Testis (tissue), 3 donors: ENCODE results near the gene GSTA5. TPM values are rescaled to one million over a fixed set of nuclear protein-coding genes. Genes with fewer than 3 reads are reported as not detected.
"Not testable (repeated sequence)": the region's sequence is repeated elsewhere in the genome, so short reads cannot be mapped to it uniquely, and the experiment has no call there.

Experiments used
- DNase-seq: peaks from one replicate; pipeline ENCODE4 v3.0.0-alpha.2; 2019
- H3K27ac ChIP-seq, 2 donors: fragments of 200-600 bp; sonication (generic); one replicate each; pipeline ENCODE4 v1.5.1; 2019
- H3K27me3 ChIP-seq: fragments of 200-600 bp; sonication (generic); one replicate; pipeline ENCODE4 v1.5.1; 2019
- H3K36me3 ChIP-seq: fragments of 200-600 bp; sonication (generic); one replicate; pipeline ENCODE4 v1.5.1; 2017; ENCODE audit warnings: low read depth; ENCODE audit errors: missing control alignments
- H3K4me1 ChIP-seq: fragments of 200-600 bp; sonication (generic); one replicate; pipeline ENCODE4 v1.5.1; 2019
- H3K4me3 ChIP-seq, 2 donors: fragments of 200-600 bp; sonication (generic); one replicate each; pipeline ENCODE4 v1.5.1; 2017 to 2019
- H3K9me3 ChIP-seq: fragments of 200-600 bp; sonication (generic); one replicate; pipeline ENCODE4 v1.5.1; 2017
- POLR2A ChIP-seq: fragments of 450-650 bp; IDR thresholded peaks from one replicate; pipeline ENCODE4 v1.6.1; 2017; ENCODE audit warnings: antibody characterized with exemption, mild to moderate bottlenecking, moderate library complexity
- WGBS, 2 donors: methylation state at CpG; one replicate each; pipeline ENCODE4 v1.1.5; 2018; 5-methylcytosine and 5-hydroxymethylcytosine counted together
- intact Hi-C: fragments of 100-400 bp; cut with DNase I; formaldehyde crosslinking; loops from one replicate; pipeline ENCODE4 v1.15.1; 2023; ENCODE audit warnings: low total_unique reads
- polyA plus RNA-seq: library from polyadenylated mRNA; stranded (reverse); fragments of 350-450 nt; fragmentation: Illumina TruSeq; extraction: RNeasy Lipid Tissue Mini Kit (QIAGEN cat#74804); gene quantifications from one replicate; pipeline ENCODE4 v1.2.3, GENCODE V29; 2014; ENCODE audit warnings: low read depth, low replicate concordance; ENCODE audit not compliant: insufficient read depth
- total RNA-seq, 2 donors: library from RNA; depleted of rRNA; stranded (reverse); fragments of >200 nt; gene quantifications; one replicate each; pipeline ENCODE4 v1.2.3, GENCODE V29; 2016
- TF ChIP-seq, protein P1 (sequence below), 3 experiments: fragments of 450-650 bp in 2 of 3; fragments of 200-600 bp in 1 of 3; sonication (generic) in 1 of 3; IDR thresholded peaks; one replicate each; pipeline ENCODE4 v1.5.1; 2016 to 2019; ENCODE audit warnings: antibody characterized with exemption in 3 of 3, mild to moderate bottlenecking in 2 of 3, moderate library complexity in 1 of 3

The GSTA5 gene
- total and polyA plus RNA-seq, 3 donors from 2014 or later: not detected

DNA sequence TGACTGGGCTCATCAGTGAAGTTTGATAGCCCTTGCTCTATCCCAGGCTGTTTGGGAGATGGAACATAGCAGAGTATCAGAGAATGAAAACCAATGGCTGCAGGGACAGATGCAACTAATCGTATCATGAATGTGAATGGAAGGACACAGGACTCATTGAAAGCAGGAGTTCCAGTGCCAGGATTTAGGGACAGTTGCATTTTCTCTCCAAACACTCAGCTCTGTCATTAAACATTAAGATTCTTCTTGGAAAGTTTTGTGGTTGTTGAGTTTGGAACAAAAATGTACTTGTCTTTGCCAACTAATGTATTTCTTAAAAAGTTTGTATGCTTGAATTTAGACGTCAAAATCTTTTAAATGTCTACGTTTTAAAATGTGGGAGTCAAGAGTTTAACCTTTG lies 31.0 kb upstream of the GSTA5 start:
- WGBS, 2 donors: 69 to 72% methylated on average over 3 of the region's 3 CpGs
- no peak for TF ChIP-seq POLR2A
- TF ChIP-seq, protein P1, sequence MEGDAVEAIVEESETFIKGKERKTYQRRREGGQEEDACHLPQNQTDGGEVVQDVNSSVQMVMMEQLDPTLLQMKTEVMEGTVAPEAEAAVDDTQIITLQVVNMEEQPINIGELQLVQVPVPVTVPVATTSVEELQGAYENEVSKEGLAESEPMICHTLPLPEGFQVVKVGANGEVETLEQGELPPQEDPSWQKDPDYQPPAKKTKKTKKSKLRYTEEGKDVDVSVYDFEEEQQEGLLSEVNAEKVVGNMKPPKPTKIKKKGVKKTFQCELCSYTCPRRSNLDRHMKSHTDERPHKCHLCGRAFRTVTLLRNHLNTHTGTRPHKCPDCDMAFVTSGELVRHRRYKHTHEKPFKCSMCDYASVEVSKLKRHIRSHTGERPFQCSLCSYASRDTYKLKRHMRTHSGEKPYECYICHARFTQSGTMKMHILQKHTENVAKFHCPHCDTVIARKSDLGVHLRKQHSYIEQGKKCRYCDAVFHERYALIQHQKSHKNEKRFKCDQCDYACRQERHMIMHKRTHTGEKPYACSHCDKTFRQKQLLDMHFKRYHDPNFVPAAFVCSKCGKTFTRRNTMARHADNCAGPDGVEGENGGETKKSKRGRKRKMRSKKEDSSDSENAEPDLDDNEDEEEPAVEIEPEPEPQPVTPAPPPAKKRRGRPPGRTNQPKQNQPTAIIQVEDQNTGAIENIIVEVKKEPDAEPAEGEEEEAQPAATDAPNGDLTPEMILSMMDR (IDR thresholded peaks at IDR 0.05): no peak
- no peak for DNase-seq
- intact Hi-C loops: no loop called here
- H3K27ac ChIP-seq: no peak overlapping the region
- H3K4me1 ChIP-seq: no peaks in the 10 kb centered on the region
- no peaks in the 10 kb centered on the region for H3K27me3 ChIP-seq
- H3K4me3 ChIP-seq: no peak overlapping the region
- H3K36me3 ChIP-seq: no peaks in the 10 kb centered on the region
- H3K9me3 ChIP-seq: no peaks in the 10 kb centered on the region

DNA sequence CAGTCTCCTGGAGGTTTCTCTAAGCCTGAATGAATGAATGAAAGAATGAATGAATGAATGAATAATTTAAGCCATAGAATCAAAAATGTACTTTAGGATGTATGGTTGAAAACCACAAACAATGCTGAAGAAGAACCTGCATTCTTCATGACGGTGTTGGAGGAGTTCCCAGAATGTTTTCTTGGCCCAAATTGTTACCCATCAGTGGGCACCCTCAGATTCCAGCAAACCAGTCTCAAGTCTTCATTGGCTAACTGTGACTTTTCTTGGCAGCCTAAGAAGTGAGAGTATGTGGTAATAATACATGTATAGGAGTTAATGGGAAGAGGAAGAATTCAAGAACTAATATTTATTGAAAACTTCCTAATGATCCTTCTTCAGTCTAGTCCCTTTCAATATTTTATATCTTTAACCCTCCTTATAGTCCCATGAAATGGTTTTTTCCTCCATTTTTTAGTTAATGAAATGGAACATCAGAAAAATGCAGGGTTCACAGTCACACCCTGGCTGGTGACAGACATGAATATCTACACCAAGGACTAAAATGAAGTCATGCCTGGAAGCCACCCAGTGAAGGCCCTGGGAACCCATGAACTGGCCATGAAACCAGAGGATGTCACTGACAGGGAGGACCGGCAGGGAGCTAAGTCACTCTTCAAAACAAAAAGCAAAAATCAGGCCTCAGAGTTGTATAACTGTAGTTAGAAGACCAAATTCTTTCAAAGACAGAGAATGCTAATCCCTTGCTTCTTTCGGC lies 29.9 kb upstream of the GSTA5 start:
- DNase-seq, H3K9me3 ChIP-seq, H3K4me3 ChIP-seq, H3K27ac ChIP-seq, H3K4me1 ChIP-seq, intact Hi-C loops, H3K36me3 ChIP-seq, H3K27me3 ChIP-seq: not testable (repeated sequence)
- WGBS, 2 donors: 83 to 86% methylated on average over 3 of the region's 3 CpGs

DNA sequence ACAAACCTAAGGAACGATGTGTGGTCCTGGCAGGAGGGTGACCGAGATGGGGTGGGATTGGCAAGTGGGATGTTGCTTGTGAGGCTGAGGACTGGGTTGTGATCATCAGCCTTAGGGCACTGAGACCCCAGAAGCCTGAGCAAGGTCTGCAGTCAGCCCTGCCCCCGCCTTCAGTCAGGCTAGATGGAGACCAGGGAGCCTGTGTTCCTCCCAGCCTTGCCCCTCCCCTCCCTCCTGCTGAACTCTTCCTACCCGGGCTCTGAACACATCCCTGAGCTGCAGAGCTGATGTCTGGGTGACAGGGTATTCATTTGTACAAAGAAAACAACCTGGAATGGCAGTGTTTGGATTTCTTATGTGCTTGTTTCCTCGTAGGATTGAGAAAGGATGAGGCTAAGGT lies 28.3 kb upstream of the GSTA5 start:
- H3K36me3 ChIP-seq, H3K9me3 ChIP-seq, DNase-seq, intact Hi-C loops, H3K4me3 ChIP-seq, H3K4me1 ChIP-seq, H3K27ac ChIP-seq, H3K27me3 ChIP-seq: not testable (repeated sequence)
- 50 to 51% methylated on average over 5 of the region's 5 CpGs for WGBS, 2 donors

DNA sequence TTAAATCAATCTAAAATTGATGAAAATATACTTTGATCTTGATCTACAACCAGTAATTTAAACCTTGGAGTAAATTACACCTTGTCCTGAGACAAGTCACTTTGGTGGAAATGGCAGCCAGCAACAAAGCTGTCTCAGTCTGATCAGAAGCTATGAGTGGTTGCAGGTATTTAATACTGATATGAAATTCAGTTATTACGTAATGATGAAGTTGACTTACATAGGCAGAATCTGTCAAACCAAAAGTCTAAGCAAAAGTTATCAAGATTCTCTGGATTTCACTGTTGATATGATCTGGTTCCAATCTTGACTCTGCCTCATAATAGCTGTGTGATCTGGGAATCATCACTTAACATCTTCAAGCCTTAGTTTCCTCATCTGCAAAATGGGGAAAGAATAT lies 27.6 kb upstream of the GSTA5 start:
- no peaks in the 10 kb centered on the region for H3K9me3 ChIP-seq
- H3K36me3 ChIP-seq: no peaks in the 10 kb centered on the region
- no peak for TF ChIP-seq POLR2A
- TF ChIP-seq, protein P1 (IDR thresholded peaks at IDR 0.05): no peak
- no peaks in the 10 kb centered on the region for H3K27me3 ChIP-seq
- H3K4me3 ChIP-seq: no peak overlapping the region
- no peak overlapping the region for H3K27ac ChIP-seq
- 86 to 88% methylated on average over 1 of the region's 1 CpG for WGBS, 2 donors
- intact Hi-C loops: no loop called here
- H3K4me1 ChIP-seq: no peaks in the 10 kb centered on the region
- no peak for DNase-seq

DNA sequence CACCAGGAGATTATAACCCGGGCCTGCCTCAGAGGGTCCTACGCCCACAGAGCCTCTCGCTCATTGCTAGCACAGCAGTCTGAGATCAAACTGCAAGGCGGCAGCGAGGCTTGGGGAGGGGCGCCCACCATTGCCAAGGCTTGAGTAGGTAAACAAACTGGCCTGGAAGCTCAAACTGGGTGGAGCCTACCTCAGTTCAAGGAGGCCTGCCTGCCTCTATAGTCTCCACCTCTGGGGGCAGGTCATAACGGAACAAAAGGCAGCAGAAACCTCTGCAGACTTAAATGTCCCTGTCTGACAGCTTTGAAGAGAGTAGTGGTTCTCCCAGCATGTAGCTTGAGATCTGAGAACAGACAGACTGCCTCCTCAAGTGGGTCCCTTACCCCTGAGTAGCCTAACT lies 20.5 kb upstream of the GSTA5 start:
- H3K9me3 ChIP-seq, intact Hi-C loops, H3K4me1 ChIP-seq, DNase-seq, H3K36me3 ChIP-seq, H3K4me3 ChIP-seq, H3K27me3 ChIP-seq, H3K27ac ChIP-seq: not testable (repeated sequence)
- WGBS, 2 donors: 88% methylated on average over 7 of the region's 7 CpGs; no CpG with 5 or more reads in 1 of the 2 donors

DNA sequence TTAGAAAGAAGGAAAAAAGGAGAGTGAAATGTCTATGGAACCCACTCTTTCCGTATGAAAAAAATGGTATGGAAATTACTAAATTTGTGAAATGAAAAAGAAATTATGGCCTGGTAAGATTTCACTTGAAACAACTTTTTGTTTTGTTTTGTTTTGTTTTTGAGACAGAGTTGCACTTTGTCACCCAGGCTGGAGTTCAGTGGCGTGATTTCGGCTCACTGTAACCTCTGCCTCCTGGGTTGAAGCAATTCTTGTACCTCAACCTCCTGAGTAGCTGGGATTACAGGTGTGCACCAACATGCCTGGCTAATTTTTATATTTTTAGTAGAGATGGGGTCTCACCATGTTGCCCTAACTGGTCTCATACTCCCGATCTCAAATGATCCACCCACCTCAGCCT lies 17.8 kb upstream of the GSTA5 start:
- intact Hi-C loops: no loop called here
- TF ChIP-seq POLR2A: no peak
- TF ChIP-seq, protein P1 (IDR thresholded peaks at IDR 0.05): no peak
- Histone ChIP-seq H3K4me1 (no peaks in the 10 kb centered on the region), H3K9me3 (no peaks in the 10 kb centered on the region), H3K27me3 (no peaks in the 10 kb centered on the region), H3K36me3 (no peaks in the 10 kb centered on the region), H3K4me3 (no peak overlapping the region), H3K27ac (no peak overlapping the region)
- DNase-seq: no peak
- WGBS, 2 donors: 80 to 86% methylated on average over 4 of the region's 4 CpGs

DNA sequence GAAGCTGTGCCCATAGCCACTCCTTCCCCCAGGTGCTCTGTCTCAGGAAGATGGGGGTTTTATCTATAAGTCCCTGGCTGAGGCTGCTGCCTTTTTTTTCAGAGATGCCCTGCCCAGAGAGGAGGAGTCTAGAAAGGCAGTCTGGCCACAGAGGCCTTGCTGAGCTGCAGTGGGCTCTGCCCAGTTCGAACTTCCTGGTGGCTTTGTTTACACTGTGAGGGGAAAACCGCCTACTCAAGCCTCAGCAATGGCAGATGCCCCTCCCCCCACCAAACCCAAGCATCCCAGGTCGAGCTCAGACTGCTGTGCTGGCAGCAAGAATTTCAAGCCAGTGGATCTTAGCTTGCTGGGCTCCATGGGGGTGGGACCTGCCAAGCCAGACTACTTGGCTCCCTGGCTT lies 15.5 kb upstream of the GSTA5 start:
- H3K27me3 ChIP-seq, intact Hi-C loops, DNase-seq, H3K4me1 ChIP-seq, H3K4me3 ChIP-seq, H3K9me3 ChIP-seq, H3K27ac ChIP-seq, H3K36me3 ChIP-seq: not testable (repeated sequence)
- WGBS, 2 donors: 38% methylated on average over 3 of the region's 3 CpGs; no CpG with 5 or more reads in 1 of the 2 donors
